H9 (cell line): ENCODE data around the gene FYCO1. TPM values are rescaled to one million over a fixed set of nuclear protein-coding genes. Genes with fewer than 3 reads are reported as not detected.

Source experiments
- DNase-seq: peaks from one replicate; pipeline ENCODE4 v3.0.0-alpha.2; 2017
- H2AFZ ChIP-seq: one replicate; pipeline ENCODE4 v1.6.1; 2013; ENCODE audit warnings: mild to moderate bottlenecking, low read length, control low read depth, moderate library complexity
- H2AK5ac ChIP-seq: 2 replicates; pipeline ENCODE4 v1.6.1; 2013; ENCODE audit warnings: low read length, control low read depth, mixed read lengths; ENCODE audit not compliant: insufficient read length
- H2BK120ac ChIP-seq: one replicate; pipeline ENCODE4 v1.6.1; 2013; ENCODE audit warnings: low read depth, mild to moderate bottlenecking, low read length, control low read depth, inconsistent platforms; ENCODE audit not compliant: poor library complexity, severe bottlenecking
- H2BK12ac ChIP-seq: 2 replicates; pipeline ENCODE4 v1.6.1; 2013; ENCODE audit warnings: low read length, control low read depth, mixed read lengths, low read depth; ENCODE audit not compliant: insufficient read length
- H2BK15ac ChIP-seq: 2 replicates; pipeline ENCODE4 v1.6.1; 2013; ENCODE audit warnings: low read depth, low read length, control low read depth
- H2BK20ac ChIP-seq: one replicate; pipeline ENCODE4 v1.6.1; 2013; ENCODE audit warnings: low read depth, mild to moderate bottlenecking, low read length, control low read depth, inconsistent platforms; ENCODE audit not compliant: poor library complexity, severe bottlenecking
- H2BK5ac ChIP-seq: 2 replicates; pipeline ENCODE4 v1.6.1; 2013; ENCODE audit warnings: low read length, control low read depth, mixed read lengths; ENCODE audit not compliant: insufficient read length
- H3K14ac ChIP-seq: 2 replicates; pipeline ENCODE4 v1.6.1; 2013; ENCODE audit warnings: low read length, control low read depth; ENCODE audit not compliant: insufficient read depth
- H3K18ac ChIP-seq: 2 replicates; pipeline ENCODE4 v1.6.1; 2013; ENCODE audit warnings: low read depth, mild to moderate bottlenecking, mixed read lengths, low read length, control low read depth; ENCODE audit not compliant: insufficient read length
- H3K23ac ChIP-seq: 2 replicates; pipeline ENCODE4 v1.6.1; 2013; ENCODE audit warnings: low read length, control low read depth, mixed read lengths, low read depth; ENCODE audit not compliant: insufficient read length
- H3K23me2 ChIP-seq: 2 replicates; pipeline ENCODE4 v1.6.1; 2013; ENCODE audit warnings: low read depth, mild to moderate bottlenecking, mixed read lengths, low read length, control low read depth; ENCODE audit not compliant: insufficient read length, poor library complexity, severe bottlenecking
- H3K27ac ChIP-seq: 2 replicates; pipeline ENCODE4 v1.5.1; 2013; ENCODE audit warnings: low read length, control low read depth, mixed read lengths, low read depth; ENCODE audit not compliant: insufficient read length
- H3K27me3 ChIP-seq: 2 replicates; pipeline ENCODE4 v1.6.1; 2013; ENCODE audit warnings: low read length, control low read depth, inconsistent platforms; ENCODE audit not compliant: insufficient read depth
- H3K4ac ChIP-seq: 2 replicates; pipeline ENCODE4 v1.6.1; 2013; ENCODE audit warnings: low read depth, mild to moderate bottlenecking, control low read depth, inconsistent platforms, low read length, moderate library complexity
- H3K4me1 ChIP-seq: 2 replicates; pipeline ENCODE4 v1.6.1; 2013; ENCODE audit warnings: low read length, control low read depth, inconsistent platforms; ENCODE audit not compliant: insufficient read depth
- H3K4me2 ChIP-seq: 2 replicates; pipeline ENCODE4 v1.6.1; 2013; ENCODE audit warnings: low read length, control low read depth, mixed read lengths; ENCODE audit not compliant: insufficient read length, insufficient read depth
- H3K56ac ChIP-seq: 2 replicates; pipeline ENCODE4 v1.6.1; 2013; ENCODE audit warnings: low read depth, mild to moderate bottlenecking, mixed read lengths, low read length, control low read depth; ENCODE audit not compliant: insufficient read length
- H3K79me1 ChIP-seq: 2 replicates; pipeline ENCODE4 v1.6.1; 2013; ENCODE audit warnings: low read depth, mild to moderate bottlenecking, moderate library complexity, low read length, control low read depth, inconsistent platforms; ENCODE audit not compliant: insufficient read depth, poor library complexity, severe bottlenecking
- H3K79me2 ChIP-seq: 2 replicates; pipeline ENCODE4 v1.6.1; 2013; ENCODE audit warnings: low read length, control low read depth, inconsistent platforms; ENCODE audit not compliant: insufficient read depth
- H3K9ac ChIP-seq: 2 replicates; pipeline ENCODE4 v1.6.1; 2013; ENCODE audit warnings: low read length, control low read depth, mixed read lengths; ENCODE audit not compliant: insufficient read length; ENCODE audit errors: extremely low read depth
- H3K9me3 ChIP-seq: one replicate; pipeline ENCODE4 v1.6.1; 2013; ENCODE audit warnings: low read depth, low read length, inconsistent platforms; ENCODE audit not compliant: control insufficient read depth
- H3T11ph ChIP-seq: one replicate; pipeline ENCODE4 v1.6.1; 2013; ENCODE audit warnings: mild to moderate bottlenecking, low read length, control low read depth, inconsistent platforms
- H4K20me1 ChIP-seq: one replicate; pipeline ENCODE4 v1.6.1; 2013; ENCODE audit not compliant: control insufficient read depth, insufficient read length, insufficient read depth
- H4K5ac ChIP-seq: 2 replicates; pipeline ENCODE4 v1.6.1; 2013; ENCODE audit warnings: low read depth, mild to moderate bottlenecking, mixed read lengths, low read length, control low read depth; ENCODE audit not compliant: insufficient read length
- H4K8ac ChIP-seq: replicated peaks from 2 replicates; pipeline ENCODE4 v1.6.1; 2013; ENCODE audit warnings: low read length, control low read depth, mixed read lengths, low read depth; ENCODE audit not compliant: insufficient read length
- H4K91ac ChIP-seq: 2 replicates; pipeline ENCODE4 v1.6.1; 2013; ENCODE audit warnings: low read depth, mild to moderate bottlenecking, moderate library complexity, mixed read lengths, low read length, control low read depth; ENCODE audit not compliant: insufficient read length
- H3K27ac Mint-ChIP-seq, 3 experiments: 2 replicates in 2 of 3; 3 replicates in 1 of 3; pipeline ENCODE4 v1.8.0; 2020 to 2021; ENCODE audit warnings: mixed read lengths in 3 of 3, mild to moderate bottlenecking in 1 of 3, moderate library complexity in 1 of 3
- H3K27me3 Mint-ChIP-seq: 2 replicates; pipeline ENCODE4 v1.8.0; 2021; ENCODE audit warnings: low read depth, mild to moderate bottlenecking, moderate library complexity, mixed read lengths
- H3K36me3 Mint-ChIP-seq, 3 experiments: 2 replicates in 2 of 3; 3 replicates in 1 of 3; pipeline ENCODE4 v1.8.0; 2020 to 2021; ENCODE audit warnings: low read depth in 3 of 3, mixed read lengths in 3 of 3; ENCODE audit not compliant: insufficient read depth in 1 of 3
- H3K4me1 Mint-ChIP-seq, 2 experiments: 2 replicates each; pipeline ENCODE4 v1.8.0; 2020; ENCODE audit warnings: mixed read lengths in 2 of 2
- H3K4me3 Mint-ChIP-seq, 2 experiments: 2 replicates in 1 of 2; 3 replicates in 1 of 2; pipeline ENCODE4 v1.8.0; 2020 to 2021; ENCODE audit warnings: mild to moderate bottlenecking in 2 of 2, mixed read lengths in 2 of 2, moderate library complexity in 1 of 2
- H3K9me3 Mint-ChIP-seq, 2 experiments: 2 replicates in 1 of 2; 3 replicates in 1 of 2; pipeline ENCODE4 v1.8.0; 2020; ENCODE audit warnings: mild to moderate bottlenecking in 2 of 2, mixed read lengths in 2 of 2, moderate library complexity in 1 of 2
- WGBS: extraction: QIAGEN DNeasy Blood & Tissue Kit; methylation state at CpG from one replicate; pipeline ENCODE4 v1.1.7; 2013; ENCODE audit warnings: missing lambda C conversion rate, low lambda C conversion rate, mixed read lengths; ENCODE audit not compliant: insufficient read length; ENCODE audit errors: extremely low coverage; 5-methylcytosine and 5-hydroxymethylcytosine counted together
- total RNA-seq: library from RNA; stranded (reverse); gene quantifications from 2 replicates; pipeline ENCODE4 v1.2.1, GENCODE V29; 2021
- TF ChIP-seq, protein P1 (sequence below): fragments of 200-600 bp; sonication (generic); conservative IDR thresholded peaks from 3 replicates; pipeline ENCODE4 v1.8.0; 2021; ENCODE audit warnings: antibody characterized with exemption, mild to moderate bottlenecking

The FYCO1 gene
- total RNA-seq, 1 experiment from 2014 or later = 10.4 TPM

DNA sequence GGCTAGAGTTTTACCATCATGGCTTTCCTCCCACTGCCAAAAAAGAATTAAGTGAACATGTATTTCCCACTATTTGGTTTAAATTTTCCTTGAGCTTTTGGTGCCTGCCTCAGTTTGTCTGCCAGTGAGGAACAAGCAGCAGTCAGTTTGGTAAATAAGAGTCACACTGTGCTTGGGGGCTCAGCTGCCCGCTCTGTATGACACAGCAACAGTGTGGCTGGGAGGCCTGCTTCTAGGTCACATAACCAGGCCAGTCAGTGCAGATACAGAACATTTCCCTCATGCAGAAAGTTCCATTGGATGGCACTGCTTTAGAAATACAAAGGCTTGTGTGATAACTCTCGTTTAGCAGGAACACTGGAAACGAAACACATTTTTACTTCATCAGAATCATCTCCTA lies 25.7 kb downstream of the FYCO1 start:
- Histone ChIP-seq H3K79me1 (no peaks in the 10 kb centered on the region), H4K20me1 (no peaks in the 10 kb centered on the region), H2AFZ (no peak overlapping the region), H3K27me3 (no peaks in the 10 kb centered on the region), H4K8ac (no peak overlapping the region), H3T11ph (no peak overlapping the region), H3K27ac (no peak overlapping the region), H4K91ac (no peak overlapping the region), H3K23ac (no peak overlapping the region), H3K4me2 (no peak overlapping the region), H3K9ac (no peak overlapping the region), H3K23me2 (no peaks in the 10 kb centered on the region), H3K4ac (no peak overlapping the region), H3K79me2 (no peaks in the 10 kb centered on the region), H2BK12ac (no peak overlapping the region), H2BK5ac (no peak overlapping the region), H3K4me1 (no peaks in the 10 kb centered on the region), H2BK20ac (no peak overlapping the region), H2BK120ac (no peak overlapping the region), H2AK5ac (no peak overlapping the region), H4K5ac (no peak overlapping the region), H3K18ac (no peak overlapping the region), H2BK15ac (no peak overlapping the region), H3K9me3 (no peaks in the 10 kb centered on the region), H3K14ac (no peak overlapping the region), H3K56ac (no peak overlapping the region)
- H3K4me3 Mint-ChIP-seq = no peak overlapping the region; a peak in 1 of 5 replicates
- TF ChIP-seq, protein P1, sequence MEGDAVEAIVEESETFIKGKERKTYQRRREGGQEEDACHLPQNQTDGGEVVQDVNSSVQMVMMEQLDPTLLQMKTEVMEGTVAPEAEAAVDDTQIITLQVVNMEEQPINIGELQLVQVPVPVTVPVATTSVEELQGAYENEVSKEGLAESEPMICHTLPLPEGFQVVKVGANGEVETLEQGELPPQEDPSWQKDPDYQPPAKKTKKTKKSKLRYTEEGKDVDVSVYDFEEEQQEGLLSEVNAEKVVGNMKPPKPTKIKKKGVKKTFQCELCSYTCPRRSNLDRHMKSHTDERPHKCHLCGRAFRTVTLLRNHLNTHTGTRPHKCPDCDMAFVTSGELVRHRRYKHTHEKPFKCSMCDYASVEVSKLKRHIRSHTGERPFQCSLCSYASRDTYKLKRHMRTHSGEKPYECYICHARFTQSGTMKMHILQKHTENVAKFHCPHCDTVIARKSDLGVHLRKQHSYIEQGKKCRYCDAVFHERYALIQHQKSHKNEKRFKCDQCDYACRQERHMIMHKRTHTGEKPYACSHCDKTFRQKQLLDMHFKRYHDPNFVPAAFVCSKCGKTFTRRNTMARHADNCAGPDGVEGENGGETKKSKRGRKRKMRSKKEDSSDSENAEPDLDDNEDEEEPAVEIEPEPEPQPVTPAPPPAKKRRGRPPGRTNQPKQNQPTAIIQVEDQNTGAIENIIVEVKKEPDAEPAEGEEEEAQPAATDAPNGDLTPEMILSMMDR = no peak
- no CpG with 5 or more reads among the region's 3 CpGs for WGBS
- no peak overlapping the region for H3K27ac Mint-ChIP-seq
- peaks cover 1% of the 10 kb centered on the region; the same call in 1 of the 2 replicates for H3K27me3 Mint-ChIP-seq
- no peak for DNase-seq
- peaks cover 18 to 74% (median 68%) of the 10 kb centered on the region in 3 experiments; a peak in 6 of 7 replicates for H3K36me3 Mint-ChIP-seq
- no peaks in the 10 kb centered on the region for H3K9me3 Mint-ChIP-seq
- no peaks in the 10 kb centered on the region for H3K4me1 Mint-ChIP-seq
